Non-pigmented ciliary epithelial cell (primary cell): ENCODE measurements around the gene SLC6A11.

Experiments used
- DNase-seq: peaks from one replicate; pipeline ENCODE4 v3.0.0-alpha.2; 2010; ENCODE audit warnings: low read depth

The SLC6A11 gene

GRCh38 chr3:10930666-10931040 is 114.6 kb downstream of the SLC6A11 start:
- no peak for DNase-seq

- DNase-seq, result no peak
Measured at GRCh38 chr3:10932596-10932995, 116.6 kb downstream of the SLC6A11 start.

GRCh38 chr3:10933021-10933420 is 117.0 kb downstream of the SLC6A11 start:
- no peak for DNase-seq

- no peak for DNase-seq
Measured at GRCh38 chr3:10933470-10933804, 117.4 kb downstream of the SLC6A11 start.

- DNase-seq, result peak; percentile 15
Measured at GRCh38 chr3:10933805-10934481, 117.9 kb downstream of the SLC6A11 start.

- DNase-seq, result no peak
Measured at GRCh38 chr3:10935028-10935427, 119.0 kb downstream of the SLC6A11 start.

GRCh38 chr3:10935846-10936631 is 120.0 kb downstream of the SLC6A11 start:
- DNase-seq, result no peak

GRCh38 chr3:10936686-10937085 is 120.7 kb downstream of the SLC6A11 start:
- no peak for DNase-seq

GRCh38 chr3:10937141-10937825 is 121.3 kb downstream of the SLC6A11 start:
- no peak for DNase-seq

GRCh38 chr3:10939556-10939955 is 123.5 kb downstream of the SLC6A11 start:
- no peak for DNase-seq

GRCh38 chr3:10940106-10940505 is 124.1 kb downstream of the SLC6A11 start:
- DNase-seq, result no peak

GRCh38 chr3:10941972-10942371 is 125.9 kb downstream of the SLC6A11 start:
- DNase-seq, result no peak

- DNase-seq, result no peak
Measured at GRCh38 chr3:10942690-10943205, 126.7 kb downstream of the SLC6A11 start.

GRCh38 chr3:10944866-10945265 is 128.8 kb downstream of the SLC6A11 start:
- no peak for DNase-seq

GRCh38 chr3:10945683-10946287 is 129.8 kb downstream of the SLC6A11 start:
- DNase-seq, result no peak

GRCh38 chr3:10946526-10946925 is 130.5 kb downstream of the SLC6A11 start:
- DNase-seq, result no peak

- DNase-seq, result no peak
Measured at GRCh38 chr3:10948326-10948725, 132.3 kb downstream of the SLC6A11 start.

GRCh38 chr3:10949197-10949596 is 133.2 kb downstream of the SLC6A11 start:
- DNase-seq, result no peak

- no peak for DNase-seq
Measured at GRCh38 chr3:10950476-10951294, 134.7 kb downstream of the SLC6A11 start.

GRCh38 chr3:10951295-10951926 is 135.4 kb downstream of the SLC6A11 start:
- DNase-seq, result no peak

- no peak for DNase-seq
Measured at GRCh38 chr3:10952525-10952924, 136.5 kb downstream of the SLC6A11 start.
